Panc1 (cell line): ENCODE measurements around the gene SLC26A4. TPM values are rescaled to one million over a fixed set of nuclear protein-coding genes. Genes with fewer than 3 reads are reported as not detected.

Source experiments
- ATAC-seq: fragments of 200-7000 bp; cut with Tn5 transposase; 2 replicates; pipeline ENCODE4 v1.9.1; 2020; ENCODE audit warnings: mild to moderate bottlenecking, moderate library complexity
- BruUV-seq: library from RNA; stranded (reverse); fragments of 400-500 nt; replicated peaks from 2 replicates; lab custom pipeline; 2021; lab: Mats Ljungman, UMichigan
- CTCF ChIA-PET: fragments of 300-600 bp; sonication (Branson Sonifier 250); formaldehyde crosslinking; loops from one replicate; lab custom pipeline; 2022; ENCODE audit warnings: antibody characterized with exemption; lab: Charles Lee
- POLR2A ChIA-PET: fragments of 300-600 bp; sonication (Branson Sonifier 250); formaldehyde crosslinking; loops from one replicate; lab custom pipeline; 2022; ENCODE audit warnings: antibody characterized with exemption; lab: Charles Lee
- DNase-seq: peaks from one replicate; pipeline ENCODE4 v3.0.0-alpha.2; 2010; ENCODE audit warnings: low read depth, low spot score
- H3K27ac ChIP-seq: 2 replicates; pipeline ENCODE4 v1.5.1; 2011; ENCODE audit warnings: mild to moderate bottlenecking, low read length, inconsistent platforms
- H3K27me3 ChIP-seq: fragments of 200-500 bp; sonication (Bioruptor generic); 2 replicates; pipeline ENCODE4 v1.6.0; 2014; ENCODE audit warnings: low read length, inconsistent platforms; ENCODE audit not compliant: control insufficient read depth, insufficient read depth
- H3K36me3 ChIP-seq: fragments of 200-500 bp; sonication (Bioruptor generic); 2 replicates; pipeline ENCODE4 v1.5.1; 2014; ENCODE audit warnings: inconsistent platforms, mild to moderate bottlenecking, low read length, moderate library complexity; ENCODE audit not compliant: control insufficient read depth, insufficient read depth
- H3K4me1 ChIP-seq: 2 replicates; pipeline ENCODE4 v1.5.1; 2011; ENCODE audit warnings: inconsistent platforms, mild to moderate bottlenecking, low read length, moderate library complexity; ENCODE audit not compliant: control insufficient read depth, insufficient read depth
- H3K4me3 ChIP-seq, 2 experiments: 2 replicates each; pipeline ENCODE4 v1.5.1; 2011 to 2012; ENCODE audit warnings: low read depth in 2 of 2, low read length in 2 of 2, mild to moderate bottlenecking in 2 of 2, inconsistent platforms in 1 of 2, moderate library complexity in 1 of 2
- H3K9me3 ChIP-seq: fragments of 200-500 bp; sonication (Bioruptor generic); 2 replicates; pipeline ENCODE4 v1.5.1; 2014; ENCODE audit warnings: low read depth, mild to moderate bottlenecking, inconsistent platforms, low read length, moderate library complexity; ENCODE audit not compliant: control insufficient read depth, insufficient read depth
- POLR2AphosphoS5 ChIP-seq: IDR thresholded peaks from 2 replicates; pipeline ENCODE4 v1.6.1; 2012; ENCODE audit warnings: mild to moderate bottlenecking, low read depth, low read length, moderate library complexity
- REST ChIP-seq, 2 experiments: IDR thresholded peaks; 2 replicates each; pipeline ENCODE4 v1.6.1; 2011 to 2012; ENCODE audit warnings: low read depth in 2 of 2, control low read depth in 1 of 2, low read length in 1 of 2, mild to moderate bottlenecking in 1 of 2, moderate library complexity in 1 of 2; ENCODE audit not compliant: insufficient read depth in 1 of 2
- SIN3A ChIP-seq: IDR thresholded peaks from 2 replicates; pipeline ENCODE4 v1.6.1; 2012; ENCODE audit warnings: low read depth, mild to moderate bottlenecking, low read length, moderate library complexity, borderline replicate concordance; ENCODE audit not compliant: insufficient read depth
- TCF7L2 ChIP-seq: IDR thresholded peaks from 2 replicates; pipeline ENCODE4 v1.6.1; 2011; ENCODE audit warnings: mild to moderate bottlenecking, low read depth, low read length, inconsistent platforms
- in situ Hi-C: cut with HindIII; loops from 2 replicates; pipeline ENCODE4 v1.10.0; 2016; ENCODE audit warnings: low sequenced_read_pairs, low pct_unique_long_range_greater_than_20kb
- intact Hi-C: fragments of 100-400 bp; cut with micrococcal nuclease; formaldehyde crosslinking; loops from one replicate; pipeline ENCODE4 v1.10.0; 2022; ENCODE audit not compliant: unreplicated experiment
- total RNA-seq: library from RNA; stranded (reverse); gene quantifications from one replicate; pipeline ENCODE4 v1.2.1, GENCODE V29; 2021; ENCODE audit not compliant: unreplicated experiment
- TF ChIP-seq, protein P1 (sequence below): fragments of 450-650 bp; IDR thresholded peaks from 2 replicates; pipeline ENCODE4 v1.5.1; 2017; ENCODE audit warnings: mild to moderate bottlenecking

SLC26A4 gene
- total RNA-seq, 1 experiment from 2014 or later = 0.05 TPM

- in situ Hi-C loops (no loop called here), intact Hi-C loops (loop anchor here (10.0 kb wide), 1 partner anchor 126 kb away; no protein-coding TSS in a partner anchor)
- H3K27ac ChIP-seq = no peak overlapping the region
- DNase-seq (no peak), ATAC-seq (no peak)
- H3K4me1 ChIP-seq = no peaks in the 10 kb centered on the region
- ChIA-PET CTCF (no interaction called here), POLR2A (no interaction called here)
- no peaks in the 10 kb centered on the region for H3K9me3 ChIP-seq
- H3K4me3 ChIP-seq = no peak overlapping the region
- no TSS peak for BruUV-seq
- H3K36me3 ChIP-seq = no peaks in the 10 kb centered on the region
- peaks cover 3% of the 10 kb centered on the region; the same call in 1 of the 2 replicates for H3K27me3 ChIP-seq
- TF ChIP-seq SIN3A = no peak
- no peak for TF ChIP-seq TCF7L2
- no peak for TF ChIP-seq POLR2AphosphoS5
- no peak for TF ChIP-seq REST (IDR thresholded peaks at IDR 0.05; ENCODE audit: insufficient read depth in 1 of 2, low read depth in 2 of 2, low read length in 1 of 2)
- TF ChIP-seq, protein P1, sequence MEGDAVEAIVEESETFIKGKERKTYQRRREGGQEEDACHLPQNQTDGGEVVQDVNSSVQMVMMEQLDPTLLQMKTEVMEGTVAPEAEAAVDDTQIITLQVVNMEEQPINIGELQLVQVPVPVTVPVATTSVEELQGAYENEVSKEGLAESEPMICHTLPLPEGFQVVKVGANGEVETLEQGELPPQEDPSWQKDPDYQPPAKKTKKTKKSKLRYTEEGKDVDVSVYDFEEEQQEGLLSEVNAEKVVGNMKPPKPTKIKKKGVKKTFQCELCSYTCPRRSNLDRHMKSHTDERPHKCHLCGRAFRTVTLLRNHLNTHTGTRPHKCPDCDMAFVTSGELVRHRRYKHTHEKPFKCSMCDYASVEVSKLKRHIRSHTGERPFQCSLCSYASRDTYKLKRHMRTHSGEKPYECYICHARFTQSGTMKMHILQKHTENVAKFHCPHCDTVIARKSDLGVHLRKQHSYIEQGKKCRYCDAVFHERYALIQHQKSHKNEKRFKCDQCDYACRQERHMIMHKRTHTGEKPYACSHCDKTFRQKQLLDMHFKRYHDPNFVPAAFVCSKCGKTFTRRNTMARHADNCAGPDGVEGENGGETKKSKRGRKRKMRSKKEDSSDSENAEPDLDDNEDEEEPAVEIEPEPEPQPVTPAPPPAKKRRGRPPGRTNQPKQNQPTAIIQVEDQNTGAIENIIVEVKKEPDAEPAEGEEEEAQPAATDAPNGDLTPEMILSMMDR = no peak
Observed at GRCh38 chr7:107721286-107721685, 60.7 kb downstream of the SLC26A4 start.

DNA sequence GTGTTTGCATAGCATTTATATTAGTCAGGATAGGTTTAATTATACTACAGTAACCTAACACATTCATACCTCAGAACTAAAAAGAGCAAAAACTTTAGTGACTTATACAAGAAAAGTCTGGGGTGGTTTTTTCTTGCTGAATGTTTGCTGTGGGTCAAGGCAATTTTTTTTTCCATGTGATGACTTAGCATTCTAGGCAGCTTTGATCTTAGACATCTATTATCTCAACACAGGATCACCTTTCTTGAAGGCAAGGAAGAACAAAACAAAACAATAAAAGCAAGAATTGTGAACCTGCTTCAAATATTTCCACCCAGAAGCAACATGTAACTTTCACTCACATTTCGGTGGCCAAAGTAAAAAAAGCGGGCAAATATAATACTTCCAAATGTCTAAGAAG lies 62.6 kb downstream of the SLC26A4 start:
- no peak for ATAC-seq
- Histone ChIP-seq H3K4me1 (no peaks in the 10 kb centered on the region), H3K27ac (no peak overlapping the region), H3K36me3 (no peaks in the 10 kb centered on the region), H3K9me3 (no peaks in the 10 kb centered on the region), H3K4me3 (no peak overlapping the region), H3K27me3 (peaks cover 6% of the 10 kb centered on the region; the same call in 1 of the 2 replicates)
- intact Hi-C loops (loop anchor here (10.0 kb wide), 1 partner anchor 128 kb away; no protein-coding TSS in a partner anchor), in situ Hi-C loops (no loop called here)
- POLR2A ChIA-PET = no interaction called here
- TF ChIP-seq, protein P1 = no peak
- CTCF ChIA-PET = interaction anchor here (0.8 kb wide), 1 partner anchor 184 kb away, joined by 8 read pairs; no protein-coding TSS in a partner anchor
- no peak for DNase-seq
- BruUV-seq = no TSS peak
